Common myeloid progenitor, CD34-positive (primary cell): ENCODE data around the gene TMEM225B.

ENCODE experiments used
- CTCF ChIA-PET: fragments of 350-600 bp; sonication (Branson Sonifier 250); formaldehyde crosslinking; loops from one replicate; lab custom pipeline; 2021; ENCODE audit warnings: antibody characterized with exemption; lab: Charles Lee
- POLR2A ChIA-PET: fragments of 350-600 bp; sonication (Branson Sonifier 250); formaldehyde crosslinking; loops from one replicate; lab custom pipeline; 2021; ENCODE audit warnings: antibody characterized with exemption; lab: Charles Lee
- DNase-seq, 3 donors: peaks; one replicate each; pipeline versions ENCODE4 v3.0.0 to v3.0.0-alpha.2; 2013
- H3K27ac ChIP-seq, 2 experiments: 1 replicate in 1 of 2; 2 replicates in 1 of 2; pipeline ENCODE4 v1.7.0; 2013; ENCODE audit warnings: inconsistent platforms in 2 of 2, low read length in 2 of 2, mild to moderate bottlenecking in 2 of 2, low read depth in 1 of 2, moderate library complexity in 1 of 2; ENCODE audit not compliant: severe bottlenecking in 2 of 2, insufficient read depth in 1 of 2, poor library complexity in 1 of 2
- H3K27me3 ChIP-seq, 5 experiments: replicated peaks in 2 of 5; 1 replicate in 3 of 5; 2 replicates in 2 of 5; pipeline versions ENCODE4 v1.6.1 to v1.7.0; 2013; ENCODE audit warnings: low read length in 4 of 5, mild to moderate bottlenecking in 2 of 5, moderate library complexity in 2 of 5, inconsistent platforms in 1 of 5; ENCODE audit not compliant: insufficient read depth in 5 of 5, control insufficient read depth in 4 of 5
- H3K36me3 ChIP-seq, 4 experiments: 1 replicate in 2 of 4; 2 replicates in 2 of 4; pipeline versions ENCODE4 v1.6.1 to v1.7.0; 2013; ENCODE audit warnings: low read length in 3 of 4, control low read depth in 1 of 4, mild to moderate bottlenecking in 1 of 4; ENCODE audit not compliant: control insufficient read depth in 4 of 4, insufficient read depth in 4 of 4
- H3K4me1 ChIP-seq, 4 experiments: 1 replicate in 3 of 4; 2 replicates in 1 of 4; pipeline versions ENCODE4 v1.6.1 to v1.7.1; 2013; ENCODE audit warnings: low read length in 3 of 4, mild to moderate bottlenecking in 3 of 4, control low read depth in 1 of 4, inconsistent platforms in 1 of 4, moderate library complexity in 1 of 4; ENCODE audit not compliant: control insufficient read depth in 4 of 4, insufficient read depth in 4 of 4; ENCODE audit errors: control extremely low read depth in 1 of 4
- H3K4me3 ChIP-seq, 7 experiments: 1 replicate in 4 of 7; 2 replicates in 3 of 7; pipeline versions ENCODE4 v1.5.1 to v1.7.0; 2013; ENCODE audit warnings: mild to moderate bottlenecking in 7 of 7, low read length in 6 of 7, moderate library complexity in 6 of 7, inconsistent platforms in 2 of 7, low read depth in 2 of 7, control low read depth in 1 of 7; ENCODE audit not compliant: insufficient read depth in 4 of 7, control insufficient read depth in 1 of 7; ENCODE audit errors: extremely low read depth in 1 of 7
- H3K9me3 ChIP-seq, 5 experiments: 1 replicate in 4 of 5; 2 replicates in 1 of 5; pipeline versions ENCODE4 v1.6.1 to v1.7.1; 2013; ENCODE audit warnings: low read length in 4 of 5, mild to moderate bottlenecking in 2 of 5, inconsistent platforms in 1 of 5, low read depth in 1 of 5, moderate library complexity in 1 of 5; ENCODE audit not compliant: control insufficient read depth in 4 of 5, insufficient read depth in 2 of 5; ENCODE audit errors: control extremely low read depth in 1 of 5
- WGBS: methylation state at CpG from one replicate; pipeline ENCODE4 v1.1.5; 2013; ENCODE audit not compliant: insufficient coverage; 5-methylcytosine and 5-hydroxymethylcytosine counted together

TMEM225B gene

DNA sequence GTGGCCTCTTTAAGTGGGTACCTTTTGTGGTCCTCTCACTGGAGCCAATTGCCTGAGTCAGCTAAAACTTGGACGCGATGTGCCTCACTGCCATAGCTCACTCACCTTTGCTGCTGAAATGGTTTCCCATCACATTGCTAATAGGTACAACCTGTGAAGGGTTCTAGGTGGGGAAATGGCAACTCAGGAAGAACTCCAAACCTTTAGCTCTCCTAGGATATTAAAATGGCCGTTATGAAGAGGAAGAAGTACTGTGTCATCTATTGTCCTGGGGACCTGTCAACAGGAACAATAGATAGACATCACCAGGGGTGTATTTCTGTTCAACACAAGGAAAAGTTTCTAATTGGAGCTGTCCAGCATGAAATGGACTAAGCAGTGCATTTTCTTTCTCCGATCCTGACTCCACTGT, 40.9 kb upstream of the TMEM225B start:
- ChIA-PET CTCF (interaction anchor here (1.1 to 2.2 kb wide), 6 partner anchors 12 to 33 kb away, joined by 3 to 6 read pairs (median 3); no protein-coding TSS in a partner anchor), POLR2A (interaction anchor here (0.6 to 1.1 kb wide), 3 partner anchors 19 to 57 kb away, joined by 3 read pairs; partner anchors contain the start of gene ZNF394)
- 80% methylated on average over 2 of the region's 4 CpGs for WGBS
- Histone ChIP-seq H3K27me3 (no peaks in the 10 kb centered on the region), H3K4me3 (peak overlapping the region in 5 of 7 experiments; percentile 88 to 95 (median 92)), H3K27ac (peak overlapping the region in 1 of 2 experiments; percentile 96), H3K9me3 (no peaks in the 10 kb centered on the region), H3K36me3 (peaks cover 10 to 41% (median 21%) of the 10 kb centered on the region in 4 experiments), H3K4me1 (peaks cover 3 to 24% (median 15%) of the 10 kb centered on the region in 4 experiments)
- DNase-seq = no peak

DNA sequence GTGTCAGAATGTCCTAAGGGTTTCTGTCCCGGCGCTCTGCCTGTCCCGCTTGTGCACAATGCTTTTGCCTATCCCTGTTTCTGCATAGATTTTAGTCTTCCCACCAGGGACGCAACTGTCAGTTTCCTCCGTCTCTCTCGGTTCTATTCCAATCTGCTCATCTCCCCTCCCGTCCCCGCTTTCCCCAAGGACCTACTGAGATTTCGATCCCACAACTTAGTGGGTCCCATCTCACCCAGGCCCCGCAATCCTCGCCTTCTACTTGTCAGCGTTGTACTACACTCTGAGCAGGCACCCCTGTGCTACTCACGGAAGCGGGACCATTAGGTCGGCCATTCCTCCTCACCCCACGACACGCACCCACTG, 40.1 kb upstream of the TMEM225B start:
- peaks cover 10 to 48% (median 29%) of the 10 kb centered on the region in 4 experiments for H3K36me3 ChIP-seq

DNA sequence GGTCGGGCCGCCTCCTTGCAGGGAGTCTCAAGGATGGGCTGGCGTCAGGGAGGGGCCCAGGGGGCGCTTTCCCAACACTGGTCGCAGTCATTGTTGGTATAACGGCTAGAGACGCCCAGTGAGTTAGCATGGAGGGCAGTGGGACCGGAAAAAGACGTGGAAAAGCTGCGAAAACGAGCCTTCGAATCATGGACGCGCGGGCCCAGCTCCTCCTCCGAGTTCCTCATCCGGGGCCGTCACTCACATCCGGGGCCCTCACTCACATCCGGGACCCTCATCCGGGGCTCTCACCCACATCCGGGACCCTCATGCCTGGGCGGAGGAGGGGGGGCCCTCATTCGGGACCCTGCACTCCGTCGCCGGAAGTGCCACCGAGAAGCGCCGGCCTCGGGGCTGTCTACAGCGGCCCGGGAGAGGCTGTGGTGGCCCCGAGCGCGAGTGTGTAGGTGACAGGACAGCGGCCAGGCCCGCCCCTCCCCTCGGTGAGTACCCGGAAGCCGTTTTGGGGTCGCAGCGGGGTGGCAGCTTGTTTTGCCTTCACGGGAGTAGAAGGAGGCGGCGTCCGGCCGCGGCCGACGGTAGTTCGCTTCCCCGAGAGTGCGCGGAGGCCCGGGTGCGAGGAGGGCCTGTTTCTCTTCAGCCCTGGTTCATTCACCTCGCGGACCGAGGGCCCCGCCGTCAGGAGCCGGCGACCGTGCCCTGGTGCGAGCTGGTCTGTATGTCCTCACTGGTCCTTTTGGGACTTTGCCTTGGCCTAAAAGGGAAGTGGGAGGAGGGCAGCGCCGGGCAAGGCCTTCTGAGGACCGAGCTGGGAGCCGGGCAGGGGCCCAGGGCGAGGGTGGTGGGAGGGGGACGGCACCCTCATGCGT, 39.5 kb upstream of the TMEM225B start, which contains the start of gene ZNF655:
ZNF655 (plus strand) TSS at position 337 of the 869 bp plus-strand sequence. CDS start 1,918 bp downstream, outside the sequence.
- peak; percentile 76 to 84 (median 78) for DNase-seq
- no peaks in the 10 kb centered on the region for H3K27me3 ChIP-seq
- H3K4me1 ChIP-seq = peaks cover 3 to 20% (median 12%) of the 10 kb centered on the region in 4 experiments
- CTCF ChIA-PET = interaction anchor here (1.0 to 2.2 kb wide), 5 partner anchors 13 to 31 kb away, joined by 3 to 6 read pairs (median 4); no protein-coding TSS in a partner anchor
- peak within 1 kb of the TSS; percentile 81 to 95 (median 92) for H3K4me3 ChIP-seq
- H3K36me3 ChIP-seq = peaks cover 11 to 50% (median 32%) of the 10 kb centered on the region in 4 experiments
- peak within 1 kb of the TSS; percentile 86 to 96 for H3K27ac ChIP-seq
- POLR2A ChIA-PET = interaction anchor here (1.1 to 1.8 kb wide), 5 partner anchors 14 to 463 kb away, joined by 3 to 7 read pairs (median 5); partner anchors contain the start of genes ZKSCAN5 and ZNF394
- 0% methylated on average over 61 of the region's 73 CpGs for whole genome bisulfite sequencing
- H3K9me3 ChIP-seq = no peaks in the 10 kb centered on the region

More for the DNA sequence above, 40.1 kb upstream of the TMEM225B start:
- Histone ChIP-seq H3K4me1 (peaks cover 3 to 20% (median 12%) of the 10 kb centered on the region in 4 experiments), H3K27ac (peak overlapping the region; percentile 86 to 96), H3K27me3 (no peaks in the 10 kb centered on the region), H3K4me3 (peak overlapping the region; percentile 81 to 95 (median 92)), H3K9me3 (no peaks in the 10 kb centered on the region)
- WGBS = 3% methylated on average over 17 of the region's 17 CpGs
- CTCF ChIA-PET = interaction anchor here (1.0 to 2.2 kb wide), 7 partner anchors 13 to 34 kb away, joined by 3 to 6 read pairs (median 3); no protein-coding TSS in a partner anchor
- POLR2A ChIA-PET = interaction anchor here (0.9 to 1.8 kb wide), 4 partner anchors 15 to 58 kb away, joined by 3 to 7 read pairs (median 4); partner anchors contain the start of genes ZKSCAN5 and ZNF394
- no peak for DNase-seq

DNA sequence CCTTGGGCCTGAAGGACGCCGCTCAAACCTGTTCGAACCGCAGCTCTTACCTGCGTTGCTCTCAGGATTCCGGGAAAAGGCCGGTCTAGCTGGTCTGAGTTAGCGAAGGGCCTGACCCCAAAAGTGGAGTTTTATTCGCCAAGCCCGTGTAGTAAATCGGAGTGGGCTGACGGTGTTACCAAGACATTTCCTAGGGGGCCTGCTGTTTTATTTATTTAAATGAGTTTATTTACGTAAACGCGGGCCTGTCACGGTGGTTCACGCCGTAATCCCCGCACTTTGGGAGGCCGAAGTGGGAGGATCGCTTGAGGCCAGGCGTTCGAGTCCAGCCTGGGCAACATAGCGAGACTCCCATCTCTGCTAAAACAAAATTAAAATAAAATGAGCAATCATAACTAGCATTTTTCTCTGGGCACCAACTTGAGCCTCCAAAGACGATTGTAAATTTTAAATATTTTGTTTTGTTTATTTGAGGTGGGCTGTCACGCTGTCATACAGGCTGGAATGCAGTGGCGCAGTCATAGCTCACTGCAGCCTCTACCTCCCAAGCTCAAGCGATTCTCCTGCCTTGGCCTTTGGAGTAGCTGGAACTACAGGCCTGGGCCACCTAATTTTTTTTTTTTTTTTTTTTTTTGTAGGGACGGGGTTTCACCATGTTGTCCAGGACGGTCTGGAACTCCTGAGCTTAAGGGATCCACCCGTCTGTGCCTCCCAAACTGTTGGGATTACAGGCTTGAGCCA, 38.7 kb upstream of the TMEM225B start:
- ChIA-PET CTCF (interaction anchor here (1.3 to 2.2 kb wide), 3 partner anchors 13 to 32 kb away, joined by 4 to 6 read pairs (median 6); no protein-coding TSS in a partner anchor), POLR2A (interaction anchor here (1.1 to 1.8 kb wide), 4 partner anchors 13 to 462 kb away, joined by 3 to 5 read pairs (median 4); partner anchors contain the start of gene ZKSCAN5)
- peak overlapping the region; percentile 86 to 96 for H3K27ac ChIP-seq
- no peaks in the 10 kb centered on the region for H3K27me3 ChIP-seq
- H3K9me3 ChIP-seq = no peaks in the 10 kb centered on the region
- H3K4me1 ChIP-seq = peaks cover 3 to 20% (median 12%) of the 10 kb centered on the region in 4 experiments
- DNase-seq = peak; percentile 25 to 48 (median 36)
- peaks cover 14 to 54% (median 40%) of the 10 kb centered on the region in 4 experiments for H3K36me3 ChIP-seq
- peak overlapping the region; percentile 81 to 95 (median 92) for H3K4me3 ChIP-seq
- WGBS = 25% methylated on average over 21 of the region's 31 CpGs

DNA sequence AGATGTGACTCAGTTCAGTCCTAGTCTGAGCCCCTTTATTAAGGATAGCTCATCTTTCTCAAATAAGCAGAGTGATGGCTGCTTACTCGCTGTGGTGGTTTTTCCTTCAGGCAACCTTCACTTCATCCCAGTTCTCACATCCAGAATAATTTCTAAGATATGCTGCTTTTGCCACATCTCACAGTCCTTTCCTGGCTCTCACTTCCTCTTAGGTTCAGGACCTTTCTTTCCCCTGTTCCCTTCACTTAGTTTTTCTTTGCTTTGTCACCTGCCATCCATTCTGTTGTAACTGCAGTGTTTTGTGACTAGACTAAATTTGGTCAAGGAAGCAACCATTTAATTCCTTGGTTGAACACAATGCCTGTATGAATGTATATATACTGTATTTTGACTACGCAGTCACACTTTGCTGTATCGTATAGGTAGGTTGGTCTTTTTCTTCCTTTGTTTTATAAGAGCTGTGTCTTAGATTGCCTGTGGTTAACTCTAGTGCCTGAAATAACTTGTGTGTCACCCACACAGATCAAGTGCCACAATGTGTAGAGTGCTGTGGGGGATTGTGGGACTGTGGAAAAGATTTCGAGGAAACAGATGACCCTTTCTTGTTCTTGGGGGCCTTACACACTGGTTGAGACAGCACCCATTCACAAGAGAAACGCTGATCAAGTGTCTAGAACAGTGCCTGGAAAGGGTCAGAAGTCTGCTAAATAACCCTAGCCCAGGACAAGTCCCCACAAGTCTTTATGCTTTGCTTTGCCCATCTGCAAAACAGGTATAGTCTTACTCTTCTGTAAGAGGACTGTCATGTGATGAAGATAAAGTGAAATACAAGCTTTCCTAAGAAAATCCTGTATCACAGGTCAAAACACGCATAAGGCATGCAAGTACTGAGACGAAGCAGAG, 37.0 kb upstream of the TMEM225B start:
- DNase-seq = no peak
- Histone ChIP-seq H3K27ac (peak overlapping the region in 1 of 2 experiments; percentile 45), H3K4me1 (peaks cover 3 to 20% (median 12%) of the 10 kb centered on the region in 4 experiments), H3K4me3 (no peak overlapping the region), H3K9me3 (no peaks in the 10 kb centered on the region), H3K36me3 (peaks cover 22 to 60% (median 50%) of the 10 kb centered on the region in 4 experiments), H3K27me3 (no peaks in the 10 kb centered on the region)
- CTCF ChIA-PET = no interaction called here
- 98% methylated on average over 7 of the region's 7 CpGs for WGBS
- POLR2A ChIA-PET = no interaction called here

DNA sequence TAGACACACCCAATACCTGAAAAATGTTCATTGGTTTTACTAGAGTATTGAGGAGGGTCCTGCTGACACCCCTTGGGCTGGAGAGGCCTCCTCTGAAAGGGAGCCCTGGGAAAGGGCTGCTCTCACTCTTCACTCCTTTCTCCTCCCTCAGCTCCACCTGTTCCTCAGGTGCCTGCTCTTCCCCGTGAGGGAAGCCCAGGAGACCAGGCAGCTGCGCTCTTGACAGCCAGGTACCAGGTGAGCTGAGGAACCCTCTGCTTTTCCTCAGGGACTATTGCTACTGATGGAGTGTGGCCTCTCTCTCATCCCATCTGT, 36.4 kb upstream of the TMEM225B start:
- Histone ChIP-seq H3K36me3 (peaks cover 23 to 62% (median 52%) of the 10 kb centered on the region in 4 experiments), H3K27ac (no peak overlapping the region), H3K27me3 (no peaks in the 10 kb centered on the region), H3K4me3 (no peak overlapping the region), H3K9me3 (no peaks in the 10 kb centered on the region), H3K4me1 (peaks cover 3 to 20% (median 12%) of the 10 kb centered on the region in 4 experiments)
- 100% methylated on average over 2 of the region's 2 CpGs for WGBS
- ChIA-PET POLR2A (no interaction called here), CTCF (no interaction called here)
- no peak for DNase-seq
